H9 (cell line): ENCODE data around the gene MUC5B. TPM values are rescaled to one million over a fixed set of nuclear protein-coding genes. Genes with fewer than 3 reads are reported as not detected.
A peak's percentile ranks its signal among the peaks of the same experiment; 100 is the strongest.

Experiments used
- DNase-seq: peaks from one replicate; pipeline ENCODE4 v3.0.0-alpha.2; 2017
- H2AFZ ChIP-seq: one replicate; pipeline ENCODE4 v1.6.1; 2013; ENCODE audit warnings: mild to moderate bottlenecking, low read length, control low read depth, moderate library complexity
- H2AK5ac ChIP-seq: 2 replicates; pipeline ENCODE4 v1.6.1; 2013; ENCODE audit warnings: low read length, control low read depth, mixed read lengths; ENCODE audit not compliant: insufficient read length
- H2BK120ac ChIP-seq: one replicate; pipeline ENCODE4 v1.6.1; 2013; ENCODE audit warnings: low read depth, mild to moderate bottlenecking, low read length, control low read depth, inconsistent platforms; ENCODE audit not compliant: poor library complexity, severe bottlenecking
- H2BK12ac ChIP-seq: 2 replicates; pipeline ENCODE4 v1.6.1; 2013; ENCODE audit warnings: low read length, control low read depth, mixed read lengths, low read depth; ENCODE audit not compliant: insufficient read length
- H2BK15ac ChIP-seq: 2 replicates; pipeline ENCODE4 v1.6.1; 2013; ENCODE audit warnings: low read depth, low read length, control low read depth
- H2BK20ac ChIP-seq: one replicate; pipeline ENCODE4 v1.6.1; 2013; ENCODE audit warnings: low read depth, mild to moderate bottlenecking, low read length, control low read depth, inconsistent platforms; ENCODE audit not compliant: poor library complexity, severe bottlenecking
- H2BK5ac ChIP-seq: 2 replicates; pipeline ENCODE4 v1.6.1; 2013; ENCODE audit warnings: low read length, control low read depth, mixed read lengths; ENCODE audit not compliant: insufficient read length
- H3K14ac ChIP-seq: 2 replicates; pipeline ENCODE4 v1.6.1; 2013; ENCODE audit warnings: low read length, control low read depth; ENCODE audit not compliant: insufficient read depth
- H3K18ac ChIP-seq: 2 replicates; pipeline ENCODE4 v1.6.1; 2013; ENCODE audit warnings: low read depth, mild to moderate bottlenecking, mixed read lengths, low read length, control low read depth; ENCODE audit not compliant: insufficient read length
- H3K23ac ChIP-seq: 2 replicates; pipeline ENCODE4 v1.6.1; 2013; ENCODE audit warnings: low read length, control low read depth, mixed read lengths, low read depth; ENCODE audit not compliant: insufficient read length
- H3K23me2 ChIP-seq: 2 replicates; pipeline ENCODE4 v1.6.1; 2013; ENCODE audit warnings: low read depth, mild to moderate bottlenecking, mixed read lengths, low read length, control low read depth; ENCODE audit not compliant: insufficient read length, poor library complexity, severe bottlenecking
- H3K27ac ChIP-seq: 2 replicates; pipeline ENCODE4 v1.5.1; 2013; ENCODE audit warnings: low read length, control low read depth, mixed read lengths, low read depth; ENCODE audit not compliant: insufficient read length
- H3K27me3 ChIP-seq: 2 replicates; pipeline ENCODE4 v1.6.1; 2013; ENCODE audit warnings: low read length, control low read depth, inconsistent platforms; ENCODE audit not compliant: insufficient read depth
- H3K4ac ChIP-seq: 2 replicates; pipeline ENCODE4 v1.6.1; 2013; ENCODE audit warnings: low read depth, mild to moderate bottlenecking, control low read depth, inconsistent platforms, low read length, moderate library complexity
- H3K4me1 ChIP-seq: 2 replicates; pipeline ENCODE4 v1.6.1; 2013; ENCODE audit warnings: low read length, control low read depth, inconsistent platforms; ENCODE audit not compliant: insufficient read depth
- H3K4me2 ChIP-seq: 2 replicates; pipeline ENCODE4 v1.6.1; 2013; ENCODE audit warnings: low read length, control low read depth, mixed read lengths; ENCODE audit not compliant: insufficient read length, insufficient read depth
- H3K56ac ChIP-seq: 2 replicates; pipeline ENCODE4 v1.6.1; 2013; ENCODE audit warnings: low read depth, mild to moderate bottlenecking, mixed read lengths, low read length, control low read depth; ENCODE audit not compliant: insufficient read length
- H3K79me1 ChIP-seq: 2 replicates; pipeline ENCODE4 v1.6.1; 2013; ENCODE audit warnings: low read depth, mild to moderate bottlenecking, moderate library complexity, low read length, control low read depth, inconsistent platforms; ENCODE audit not compliant: insufficient read depth, poor library complexity, severe bottlenecking
- H3K79me2 ChIP-seq: 2 replicates; pipeline ENCODE4 v1.6.1; 2013; ENCODE audit warnings: low read length, control low read depth, inconsistent platforms; ENCODE audit not compliant: insufficient read depth
- H3K9ac ChIP-seq: 2 replicates; pipeline ENCODE4 v1.6.1; 2013; ENCODE audit warnings: low read length, control low read depth, mixed read lengths; ENCODE audit not compliant: insufficient read length; ENCODE audit errors: extremely low read depth
- H3K9me3 ChIP-seq: one replicate; pipeline ENCODE4 v1.6.1; 2013; ENCODE audit warnings: low read depth, low read length, inconsistent platforms; ENCODE audit not compliant: control insufficient read depth
- H3T11ph ChIP-seq: one replicate; pipeline ENCODE4 v1.6.1; 2013; ENCODE audit warnings: mild to moderate bottlenecking, low read length, control low read depth, inconsistent platforms
- H4K20me1 ChIP-seq: one replicate; pipeline ENCODE4 v1.6.1; 2013; ENCODE audit not compliant: control insufficient read depth, insufficient read length, insufficient read depth
- H4K5ac ChIP-seq: 2 replicates; pipeline ENCODE4 v1.6.1; 2013; ENCODE audit warnings: low read depth, mild to moderate bottlenecking, mixed read lengths, low read length, control low read depth; ENCODE audit not compliant: insufficient read length
- H4K8ac ChIP-seq: replicated peaks from 2 replicates; pipeline ENCODE4 v1.6.1; 2013; ENCODE audit warnings: low read length, control low read depth, mixed read lengths, low read depth; ENCODE audit not compliant: insufficient read length
- H4K91ac ChIP-seq: 2 replicates; pipeline ENCODE4 v1.6.1; 2013; ENCODE audit warnings: low read depth, mild to moderate bottlenecking, moderate library complexity, mixed read lengths, low read length, control low read depth; ENCODE audit not compliant: insufficient read length
- H3K27ac Mint-ChIP-seq, 3 experiments: 2 replicates in 2 of 3; 3 replicates in 1 of 3; pipeline ENCODE4 v1.8.0; 2020 to 2021; ENCODE audit warnings: mixed read lengths in 3 of 3, mild to moderate bottlenecking in 1 of 3, moderate library complexity in 1 of 3
- H3K27me3 Mint-ChIP-seq: 2 replicates; pipeline ENCODE4 v1.8.0; 2021; ENCODE audit warnings: low read depth, mild to moderate bottlenecking, moderate library complexity, mixed read lengths
- H3K36me3 Mint-ChIP-seq, 3 experiments: 2 replicates in 2 of 3; 3 replicates in 1 of 3; pipeline ENCODE4 v1.8.0; 2020 to 2021; ENCODE audit warnings: low read depth in 3 of 3, mixed read lengths in 3 of 3; ENCODE audit not compliant: insufficient read depth in 1 of 3
- H3K4me1 Mint-ChIP-seq, 2 experiments: 2 replicates each; pipeline ENCODE4 v1.8.0; 2020; ENCODE audit warnings: mixed read lengths in 2 of 2
- H3K4me3 Mint-ChIP-seq, 2 experiments: 2 replicates in 1 of 2; 3 replicates in 1 of 2; pipeline ENCODE4 v1.8.0; 2020 to 2021; ENCODE audit warnings: mild to moderate bottlenecking in 2 of 2, mixed read lengths in 2 of 2, moderate library complexity in 1 of 2
- H3K9me3 Mint-ChIP-seq, 2 experiments: 2 replicates in 1 of 2; 3 replicates in 1 of 2; pipeline ENCODE4 v1.8.0; 2020; ENCODE audit warnings: mild to moderate bottlenecking in 2 of 2, mixed read lengths in 2 of 2, moderate library complexity in 1 of 2
- WGBS: extraction: QIAGEN DNeasy Blood & Tissue Kit; methylation state at CpG from one replicate; pipeline ENCODE4 v1.1.7; 2013; ENCODE audit warnings: missing lambda C conversion rate, low lambda C conversion rate, mixed read lengths; ENCODE audit not compliant: insufficient read length; ENCODE audit errors: extremely low coverage; 5-methylcytosine and 5-hydroxymethylcytosine counted together
- total RNA-seq: library from RNA; stranded (reverse); gene quantifications from 2 replicates; pipeline ENCODE4 v1.2.1, GENCODE V29; 2021
- TF ChIP-seq, protein P1 (sequence below): fragments of 200-600 bp; sonication (generic); conservative IDR thresholded peaks from 3 replicates; pipeline ENCODE4 v1.8.0; 2021; ENCODE audit warnings: antibody characterized with exemption, mild to moderate bottlenecking

The MUC5B gene
- total RNA-seq, 1 experiment from 2014 or later = not detected

- H3K56ac ChIP-seq = no peak overlapping the region
These were observed 29.7 kb downstream of the MUC5B start for GRCh38 chr11:1252371-1253102.

More at GRCh38 chr11:1252371-1253102, 29.7 kb downstream of the MUC5B start:
- Histone ChIP-seq H3K14ac (no peak overlapping the region), H3K18ac (no peak overlapping the region), H2BK120ac (no peak overlapping the region), H3K27ac (no peak overlapping the region), H2AK5ac (no peak overlapping the region), H3T11ph (no peak overlapping the region), H4K20me1 (no peaks in the 10 kb centered on the region), H3K79me1 (no peaks in the 10 kb centered on the region), H3K9me3 (peaks cover 9% of the 10 kb centered on the region), H4K5ac (no peak overlapping the region), H2BK20ac (no peak overlapping the region), H3K23ac (no peak overlapping the region), H3K4me2 (no peak overlapping the region), H3K23me2 (no peaks in the 10 kb centered on the region), H3K79me2 (no peaks in the 10 kb centered on the region), H4K91ac (no peak overlapping the region), H3K9ac (no peak overlapping the region), H3K27me3 (no peaks in the 10 kb centered on the region), H2BK12ac (no peak overlapping the region), H2BK5ac (no peak overlapping the region), H4K8ac (no peak overlapping the region), H3K4me1 (no peaks in the 10 kb centered on the region), H2AFZ (no peak overlapping the region), H3K4ac (no peak overlapping the region), H2BK15ac (no peak overlapping the region)
- peak overlapping the region in 1 of 3 experiments; percentile 83; a peak in 1 of 7 replicates for H3K27ac Mint-ChIP-seq
- peaks cover 14% of the 10 kb centered on the region for H3K27me3 Mint-ChIP-seq
- H3K36me3 Mint-ChIP-seq = peaks cover 11 to 13% (median 12%) of the 10 kb centered on the region in 3 experiments; a peak in 6 of 7 replicates
- peaks cover 40% of the 10 kb centered on the region in 2 experiments for H3K9me3 Mint-ChIP-seq
- no peaks in the 10 kb centered on the region; a peak in 1 of 4 replicates for H3K4me1 Mint-ChIP-seq
- DNase-seq = no peak
- no CpG with 5 or more reads among the region's 38 CpGs for WGBS
- no peak overlapping the region for H3K4me3 Mint-ChIP-seq
- TF ChIP-seq, protein P1, sequence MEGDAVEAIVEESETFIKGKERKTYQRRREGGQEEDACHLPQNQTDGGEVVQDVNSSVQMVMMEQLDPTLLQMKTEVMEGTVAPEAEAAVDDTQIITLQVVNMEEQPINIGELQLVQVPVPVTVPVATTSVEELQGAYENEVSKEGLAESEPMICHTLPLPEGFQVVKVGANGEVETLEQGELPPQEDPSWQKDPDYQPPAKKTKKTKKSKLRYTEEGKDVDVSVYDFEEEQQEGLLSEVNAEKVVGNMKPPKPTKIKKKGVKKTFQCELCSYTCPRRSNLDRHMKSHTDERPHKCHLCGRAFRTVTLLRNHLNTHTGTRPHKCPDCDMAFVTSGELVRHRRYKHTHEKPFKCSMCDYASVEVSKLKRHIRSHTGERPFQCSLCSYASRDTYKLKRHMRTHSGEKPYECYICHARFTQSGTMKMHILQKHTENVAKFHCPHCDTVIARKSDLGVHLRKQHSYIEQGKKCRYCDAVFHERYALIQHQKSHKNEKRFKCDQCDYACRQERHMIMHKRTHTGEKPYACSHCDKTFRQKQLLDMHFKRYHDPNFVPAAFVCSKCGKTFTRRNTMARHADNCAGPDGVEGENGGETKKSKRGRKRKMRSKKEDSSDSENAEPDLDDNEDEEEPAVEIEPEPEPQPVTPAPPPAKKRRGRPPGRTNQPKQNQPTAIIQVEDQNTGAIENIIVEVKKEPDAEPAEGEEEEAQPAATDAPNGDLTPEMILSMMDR = no peak
